Esophagus muscularis mucosa (tissue), 4 donors: ENCODE results near the gene GET4.

ENCODE experiments used
- CTCF ChIP-seq, 3 experiments: fragments of 200-600 bp in 2 of 3; fragments of 450-650 bp in 1 of 3; sonication (generic) in 2 of 3; IDR thresholded peaks; one replicate each; pipeline ENCODE4 v1.5.1; 2017 to 2019; ENCODE audit warnings: antibody characterized with exemption in 3 of 3, mild to moderate bottlenecking in 2 of 3, moderate library complexity in 1 of 3
- EP300 ChIP-seq: sonication (generic); formaldehyde crosslinking; IDR thresholded peaks from one replicate; pipeline ENCODE4 v1.6.1; 2017; ENCODE audit warnings: antibody characterized with exemption
- POLR2AphosphoS5 ChIP-seq, 2 donors: sonication (generic); formaldehyde crosslinking; IDR thresholded peaks; one replicate each; pipeline ENCODE4 v1.6.1; 2017; ENCODE audit warnings: antibody characterized with exemption in 2 of 2

GRCh38 chr7:913736-914520 is 37.6 kb downstream of the GET4 start:
- no peak for TF ChIP-seq CTCF (IDR thresholded peaks at IDR 0.05)
- no peak for TF ChIP-seq POLR2AphosphoS5 (IDR thresholded peaks at IDR 0.05)
- TF ChIP-seq EP300: no peak
